H9 (cell line): ENCODE data around the gene APOM. TPM values are rescaled to one million over a fixed set of nuclear protein-coding genes. Genes with fewer than 3 reads are reported as not detected.

Source experiments
- DNase-seq: peaks from one replicate; pipeline ENCODE4 v3.0.0-alpha.2; 2017
- H2AFZ ChIP-seq: one replicate; pipeline ENCODE4 v1.6.1; 2013; ENCODE audit warnings: mild to moderate bottlenecking, low read length, control low read depth, moderate library complexity
- H2AK5ac ChIP-seq: 2 replicates; pipeline ENCODE4 v1.6.1; 2013; ENCODE audit warnings: low read length, control low read depth, mixed read lengths; ENCODE audit not compliant: insufficient read length
- H2BK120ac ChIP-seq: one replicate; pipeline ENCODE4 v1.6.1; 2013; ENCODE audit warnings: low read depth, mild to moderate bottlenecking, low read length, control low read depth, inconsistent platforms; ENCODE audit not compliant: poor library complexity, severe bottlenecking
- H2BK12ac ChIP-seq: 2 replicates; pipeline ENCODE4 v1.6.1; 2013; ENCODE audit warnings: low read length, control low read depth, mixed read lengths, low read depth; ENCODE audit not compliant: insufficient read length
- H2BK15ac ChIP-seq: 2 replicates; pipeline ENCODE4 v1.6.1; 2013; ENCODE audit warnings: low read depth, low read length, control low read depth
- H2BK20ac ChIP-seq: one replicate; pipeline ENCODE4 v1.6.1; 2013; ENCODE audit warnings: low read depth, mild to moderate bottlenecking, low read length, control low read depth, inconsistent platforms; ENCODE audit not compliant: poor library complexity, severe bottlenecking
- H2BK5ac ChIP-seq: 2 replicates; pipeline ENCODE4 v1.6.1; 2013; ENCODE audit warnings: low read length, control low read depth, mixed read lengths; ENCODE audit not compliant: insufficient read length
- H3K14ac ChIP-seq: 2 replicates; pipeline ENCODE4 v1.6.1; 2013; ENCODE audit warnings: low read length, control low read depth; ENCODE audit not compliant: insufficient read depth
- H3K18ac ChIP-seq: 2 replicates; pipeline ENCODE4 v1.6.1; 2013; ENCODE audit warnings: low read depth, mild to moderate bottlenecking, mixed read lengths, low read length, control low read depth; ENCODE audit not compliant: insufficient read length
- H3K23ac ChIP-seq: 2 replicates; pipeline ENCODE4 v1.6.1; 2013; ENCODE audit warnings: low read length, control low read depth, mixed read lengths, low read depth; ENCODE audit not compliant: insufficient read length
- H3K23me2 ChIP-seq: 2 replicates; pipeline ENCODE4 v1.6.1; 2013; ENCODE audit warnings: low read depth, mild to moderate bottlenecking, mixed read lengths, low read length, control low read depth; ENCODE audit not compliant: insufficient read length, poor library complexity, severe bottlenecking
- H3K27ac ChIP-seq: 2 replicates; pipeline ENCODE4 v1.5.1; 2013; ENCODE audit warnings: low read length, control low read depth, mixed read lengths, low read depth; ENCODE audit not compliant: insufficient read length
- H3K27me3 ChIP-seq: 2 replicates; pipeline ENCODE4 v1.6.1; 2013; ENCODE audit warnings: low read length, control low read depth, inconsistent platforms; ENCODE audit not compliant: insufficient read depth
- H3K4ac ChIP-seq: 2 replicates; pipeline ENCODE4 v1.6.1; 2013; ENCODE audit warnings: low read depth, mild to moderate bottlenecking, control low read depth, inconsistent platforms, low read length, moderate library complexity
- H3K4me1 ChIP-seq: 2 replicates; pipeline ENCODE4 v1.6.1; 2013; ENCODE audit warnings: low read length, control low read depth, inconsistent platforms; ENCODE audit not compliant: insufficient read depth
- H3K4me2 ChIP-seq: 2 replicates; pipeline ENCODE4 v1.6.1; 2013; ENCODE audit warnings: low read length, control low read depth, mixed read lengths; ENCODE audit not compliant: insufficient read length, insufficient read depth
- H3K56ac ChIP-seq: 2 replicates; pipeline ENCODE4 v1.6.1; 2013; ENCODE audit warnings: low read depth, mild to moderate bottlenecking, mixed read lengths, low read length, control low read depth; ENCODE audit not compliant: insufficient read length
- H3K79me1 ChIP-seq: 2 replicates; pipeline ENCODE4 v1.6.1; 2013; ENCODE audit warnings: low read depth, mild to moderate bottlenecking, moderate library complexity, low read length, control low read depth, inconsistent platforms; ENCODE audit not compliant: insufficient read depth, poor library complexity, severe bottlenecking
- H3K79me2 ChIP-seq: 2 replicates; pipeline ENCODE4 v1.6.1; 2013; ENCODE audit warnings: low read length, control low read depth, inconsistent platforms; ENCODE audit not compliant: insufficient read depth
- H3K9ac ChIP-seq: 2 replicates; pipeline ENCODE4 v1.6.1; 2013; ENCODE audit warnings: low read length, control low read depth, mixed read lengths; ENCODE audit not compliant: insufficient read length; ENCODE audit errors: extremely low read depth
- H3K9me3 ChIP-seq: one replicate; pipeline ENCODE4 v1.6.1; 2013; ENCODE audit warnings: low read depth, low read length, inconsistent platforms; ENCODE audit not compliant: control insufficient read depth
- H3T11ph ChIP-seq: one replicate; pipeline ENCODE4 v1.6.1; 2013; ENCODE audit warnings: mild to moderate bottlenecking, low read length, control low read depth, inconsistent platforms
- H4K20me1 ChIP-seq: one replicate; pipeline ENCODE4 v1.6.1; 2013; ENCODE audit not compliant: control insufficient read depth, insufficient read length, insufficient read depth
- H4K5ac ChIP-seq: 2 replicates; pipeline ENCODE4 v1.6.1; 2013; ENCODE audit warnings: low read depth, mild to moderate bottlenecking, mixed read lengths, low read length, control low read depth; ENCODE audit not compliant: insufficient read length
- H4K8ac ChIP-seq: replicated peaks from 2 replicates; pipeline ENCODE4 v1.6.1; 2013; ENCODE audit warnings: low read length, control low read depth, mixed read lengths, low read depth; ENCODE audit not compliant: insufficient read length
- H4K91ac ChIP-seq: 2 replicates; pipeline ENCODE4 v1.6.1; 2013; ENCODE audit warnings: low read depth, mild to moderate bottlenecking, moderate library complexity, mixed read lengths, low read length, control low read depth; ENCODE audit not compliant: insufficient read length
- H3K27ac Mint-ChIP-seq, 3 experiments: 2 replicates in 2 of 3; 3 replicates in 1 of 3; pipeline ENCODE4 v1.8.0; 2020 to 2021; ENCODE audit warnings: mixed read lengths in 3 of 3, mild to moderate bottlenecking in 1 of 3, moderate library complexity in 1 of 3
- H3K27me3 Mint-ChIP-seq: 2 replicates; pipeline ENCODE4 v1.8.0; 2021; ENCODE audit warnings: low read depth, mild to moderate bottlenecking, moderate library complexity, mixed read lengths
- H3K36me3 Mint-ChIP-seq, 3 experiments: 2 replicates in 2 of 3; 3 replicates in 1 of 3; pipeline ENCODE4 v1.8.0; 2020 to 2021; ENCODE audit warnings: low read depth in 3 of 3, mixed read lengths in 3 of 3; ENCODE audit not compliant: insufficient read depth in 1 of 3
- H3K4me1 Mint-ChIP-seq, 2 experiments: 2 replicates each; pipeline ENCODE4 v1.8.0; 2020; ENCODE audit warnings: mixed read lengths in 2 of 2
- H3K4me3 Mint-ChIP-seq, 2 experiments: 2 replicates in 1 of 2; 3 replicates in 1 of 2; pipeline ENCODE4 v1.8.0; 2020 to 2021; ENCODE audit warnings: mild to moderate bottlenecking in 2 of 2, mixed read lengths in 2 of 2, moderate library complexity in 1 of 2
- H3K9me3 Mint-ChIP-seq, 2 experiments: 2 replicates in 1 of 2; 3 replicates in 1 of 2; pipeline ENCODE4 v1.8.0; 2020; ENCODE audit warnings: mild to moderate bottlenecking in 2 of 2, mixed read lengths in 2 of 2, moderate library complexity in 1 of 2
- WGBS: extraction: QIAGEN DNeasy Blood & Tissue Kit; methylation state at CpG from one replicate; pipeline ENCODE4 v1.1.7; 2013; ENCODE audit warnings: missing lambda C conversion rate, low lambda C conversion rate, mixed read lengths; ENCODE audit not compliant: insufficient read length; ENCODE audit errors: extremely low coverage; 5-methylcytosine and 5-hydroxymethylcytosine counted together
- total RNA-seq: library from RNA; stranded (reverse); gene quantifications from 2 replicates; pipeline ENCODE4 v1.2.1, GENCODE V29; 2021
- TF ChIP-seq, protein P1 (sequence below): fragments of 200-600 bp; sonication (generic); conservative IDR thresholded peaks from 3 replicates; pipeline ENCODE4 v1.8.0; 2021; ENCODE audit warnings: antibody characterized with exemption, mild to moderate bottlenecking

APOM gene
- total RNA-seq, 1 experiment from 2014 or later = 3.6 TPM

DNA sequence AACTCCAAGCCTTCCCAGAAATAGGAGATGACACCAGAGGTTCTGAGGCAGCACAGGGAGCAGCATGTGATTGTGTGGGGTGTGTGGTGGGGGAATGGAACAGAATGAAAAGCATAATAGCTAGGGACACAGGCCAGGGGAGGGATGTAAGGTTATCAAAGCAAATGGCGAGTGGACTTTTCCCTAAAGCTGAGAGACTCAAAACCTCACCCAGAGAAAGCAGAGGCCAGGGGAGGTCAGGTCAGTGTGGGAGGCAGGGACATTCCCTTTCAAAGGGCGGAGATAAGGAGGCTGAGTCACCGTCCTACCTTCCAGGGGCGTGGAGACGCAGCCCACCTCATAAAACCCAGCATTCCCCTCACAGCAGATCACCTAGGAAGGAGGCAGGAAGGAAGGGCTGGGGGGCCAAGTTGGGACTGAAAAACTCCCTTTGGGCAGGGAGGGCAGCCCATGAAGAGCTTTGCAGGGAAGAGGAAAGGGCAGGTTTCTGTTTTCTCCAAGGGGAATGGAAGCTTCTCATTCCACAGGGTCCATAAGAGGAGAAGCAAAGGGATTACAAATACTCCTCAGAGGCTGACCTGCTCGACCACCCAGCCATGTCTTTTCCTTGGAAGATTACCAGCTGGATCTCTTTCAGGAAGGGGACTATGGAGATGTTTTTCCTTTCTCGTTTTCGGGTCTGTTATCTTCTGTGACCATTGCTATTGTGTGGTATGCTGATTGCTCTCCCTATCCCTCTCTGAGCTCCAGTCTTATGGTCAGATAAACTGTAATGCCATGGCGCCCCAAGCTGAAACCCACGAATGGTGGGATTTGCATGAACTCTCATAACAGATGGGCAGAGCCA lies 34.8 kb downstream of the APOM start:
- no peak for DNase-seq
- Histone ChIP-seq H4K91ac (no peak overlapping the region), H3K4ac (no peak overlapping the region), H2AK5ac (no peak overlapping the region), H3K79me1 (no peaks in the 10 kb centered on the region), H3K23me2 (no peaks in the 10 kb centered on the region), H3K27ac (no peak overlapping the region), H2BK12ac (no peak overlapping the region), H2BK5ac (no peak overlapping the region), H3K14ac (no peak overlapping the region), H2BK120ac (no peak overlapping the region), H3K23ac (no peak overlapping the region), H2BK20ac (no peak overlapping the region), H3K56ac (no peak overlapping the region), H2AFZ (no peak overlapping the region), H2BK15ac (no peak overlapping the region), H3T11ph (no peak overlapping the region), H4K5ac (no peak overlapping the region), H3K4me2 (no peak overlapping the region), H3K9me3 (no peaks in the 10 kb centered on the region), H4K20me1 (no peaks in the 10 kb centered on the region), H3K4me1 (no peaks in the 10 kb centered on the region), H4K8ac (no peak overlapping the region), H3K27me3 (no peaks in the 10 kb centered on the region), H3K9ac (no peak overlapping the region), H3K79me2 (no peaks in the 10 kb centered on the region), H3K18ac (no peak overlapping the region)
- Mint-ChIP-seq H3K9me3 (no peaks in the 10 kb centered on the region; a peak in 1 of 5 replicates), H3K4me3 (no peak overlapping the region), H3K27ac (peak overlapping the region in 1 of 3 experiments; percentile 24; a peak in 2 of 7 replicates), H3K27me3 (no peaks in the 10 kb centered on the region), H3K4me1 (peaks cover 5 to 10% of the 10 kb centered on the region in 2 experiments; a peak in 3 of 4 replicates), H3K36me3 (peaks cover 14 to 67% (median 46%) of the 10 kb centered on the region in 3 experiments; a peak in 6 of 7 replicates)
- TF ChIP-seq, protein P1, sequence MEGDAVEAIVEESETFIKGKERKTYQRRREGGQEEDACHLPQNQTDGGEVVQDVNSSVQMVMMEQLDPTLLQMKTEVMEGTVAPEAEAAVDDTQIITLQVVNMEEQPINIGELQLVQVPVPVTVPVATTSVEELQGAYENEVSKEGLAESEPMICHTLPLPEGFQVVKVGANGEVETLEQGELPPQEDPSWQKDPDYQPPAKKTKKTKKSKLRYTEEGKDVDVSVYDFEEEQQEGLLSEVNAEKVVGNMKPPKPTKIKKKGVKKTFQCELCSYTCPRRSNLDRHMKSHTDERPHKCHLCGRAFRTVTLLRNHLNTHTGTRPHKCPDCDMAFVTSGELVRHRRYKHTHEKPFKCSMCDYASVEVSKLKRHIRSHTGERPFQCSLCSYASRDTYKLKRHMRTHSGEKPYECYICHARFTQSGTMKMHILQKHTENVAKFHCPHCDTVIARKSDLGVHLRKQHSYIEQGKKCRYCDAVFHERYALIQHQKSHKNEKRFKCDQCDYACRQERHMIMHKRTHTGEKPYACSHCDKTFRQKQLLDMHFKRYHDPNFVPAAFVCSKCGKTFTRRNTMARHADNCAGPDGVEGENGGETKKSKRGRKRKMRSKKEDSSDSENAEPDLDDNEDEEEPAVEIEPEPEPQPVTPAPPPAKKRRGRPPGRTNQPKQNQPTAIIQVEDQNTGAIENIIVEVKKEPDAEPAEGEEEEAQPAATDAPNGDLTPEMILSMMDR = no peak
- WGBS = no CpG with 5 or more reads among the region's 10 CpGs
